Endothelial cell of umbilical vein (primary cell): ENCODE measurements around the gene ESRRA. TPM values are rescaled to one million over a fixed set of nuclear protein-coding genes. Genes with fewer than 3 reads are reported as not detected.
A peak's percentile ranks its signal among the peaks of the same experiment; 100 is the strongest.

Source experiments
- BruUV-seq: library from RNA; stranded (reverse); fragments of 400-500 nt; replicated peaks from 2 replicates; lab custom pipeline; 2021; lab: Mats Ljungman, UMichigan
- CTCF ChIA-PET: fragments of 300-600, 350-600 bp; sonication (Branson Sonifier 250); formaldehyde crosslinking; loops from one replicate; lab custom pipeline; 2021; ENCODE audit warnings: antibody characterized with exemption, inconsistent platforms; lab: Charles Lee
- POLR2A ChIA-PET: fragments of 300-600, 350-600 bp; sonication (Branson Sonifier 250); formaldehyde crosslinking; loops from one replicate; lab custom pipeline; 2021; ENCODE audit warnings: antibody characterized with exemption, inconsistent platforms; lab: Charles Lee
- DNase-seq: peaks from one replicate; pipeline ENCODE4 v3.0.0-alpha.2; 2011; ENCODE audit warnings: low read depth, low spot score
- FAIRE-seq: peaks from 2 replicates; lab custom pipeline; 2011; peaks lifted over from hg19 to GRCh38; lab: Jason Lieb, UNC
- H2AFZ ChIP-seq: 2 replicates; pipeline ENCODE4 v1.6.0; 2012; ENCODE audit warnings: low read depth, low read length, control low read depth, inconsistent platforms
- H3K27ac ChIP-seq: 2 replicates; pipeline ENCODE4 v1.5.1; 2011; ENCODE audit warnings: low read depth, mild to moderate bottlenecking, control low read depth, low read length, moderate library complexity; ENCODE audit not compliant: insufficient read depth
- H3K27me3 ChIP-seq, 2 experiments: 2 replicates each; pipeline versions ENCODE4 v1.6.0 to v1.6.1; 2011; ENCODE audit warnings: low read length in 2 of 2, mixed read lengths in 1 of 2; ENCODE audit not compliant: control insufficient read depth in 2 of 2, insufficient read depth in 2 of 2
- H3K36me3 ChIP-seq, 2 experiments: 2 replicates in 1 of 2; 3 replicates in 1 of 2; pipeline ENCODE4 v1.5.1; 2011; ENCODE audit warnings: low read length in 2 of 2, mild to moderate bottlenecking in 1 of 2, moderate library complexity in 1 of 2; ENCODE audit not compliant: control insufficient read depth in 2 of 2, insufficient read depth in 2 of 2; ENCODE audit errors: extremely low read depth in 1 of 2
- H3K4me1 ChIP-seq: 3 replicates; pipeline ENCODE4 v1.5.1; 2011; ENCODE audit warnings: mild to moderate bottlenecking, low read length; ENCODE audit not compliant: control insufficient read depth, insufficient read depth; ENCODE audit errors: extremely low read depth
- H3K4me2 ChIP-seq: 2 replicates; pipeline ENCODE4 v1.6.1; 2011; ENCODE audit warnings: low read length, control low read depth, mixed read lengths; ENCODE audit not compliant: insufficient read depth
- H3K4me3 ChIP-seq, 3 experiments: fragments of 200-600 bp in 1 of 3; sonication (generic), shearing (Covaris generic) in 1 of 3; replicated peaks in 1 of 3; 2 replicates each; pipeline ENCODE4 v1.5.1; 2011 to 2016; ENCODE audit warnings: control low read depth in 3 of 3, low read length in 3 of 3, mild to moderate bottlenecking in 2 of 3, inconsistent platforms in 1 of 3, low read depth in 1 of 3, moderate library complexity in 1 of 3; ENCODE audit not compliant: insufficient read depth in 1 of 3
- H3K79me2 ChIP-seq: 2 replicates; pipeline ENCODE4 v1.6.0; 2012; ENCODE audit warnings: low read length, inconsistent platforms; ENCODE audit not compliant: control insufficient read depth, insufficient read depth
- H3K9ac ChIP-seq: replicated peaks from 2 replicates; pipeline ENCODE3; 2011; ENCODE audit warnings: low read length, control low read depth; ENCODE audit not compliant: insufficient read depth; ENCODE audit errors: extremely low read depth
- H3K9me1 ChIP-seq: replicated peaks from 3 replicates; pipeline ENCODE4 v1.6.0; 2011; ENCODE audit warnings: mild to moderate bottlenecking, low read length; ENCODE audit not compliant: control insufficient read depth, insufficient read depth; ENCODE audit errors: extremely low read depth
- H3K9me3 ChIP-seq: replicated peaks from 2 replicates; pipeline ENCODE4 v1.5.1; 2012; ENCODE audit warnings: low read length, inconsistent platforms; ENCODE audit not compliant: control insufficient read depth, insufficient read depth
- H4K20me1 ChIP-seq: replicated peaks from 2 replicates; pipeline ENCODE3; 2011; ENCODE audit warnings: mild to moderate bottlenecking, low read length; ENCODE audit not compliant: control insufficient read depth, insufficient read depth; ENCODE audit errors: extremely low read depth
- GATA2 ChIP-seq: IDR thresholded peaks from 2 replicates; pipeline ENCODE4 v1.7.0; 2011; ENCODE audit warnings: low read depth, mild to moderate bottlenecking, moderate library complexity, mixed read lengths, low read length; ENCODE audit not compliant: insufficient read length, insufficient read depth
- POLR2AphosphoS5 ChIP-seq: IDR thresholded peaks from 2 replicates; pipeline ENCODE4 v1.6.1; 2012; ENCODE audit warnings: low read depth, mild to moderate bottlenecking, control low read depth, low read length, moderate library complexity; ENCODE audit not compliant: insufficient read depth
- dilution Hi-C: fragments of 300-500 bp; cut with MboI; formaldehyde crosslinking; loops from one replicate; pipeline ENCODE4 v1.15.0; 2019; ENCODE audit warnings: low sequenced_read_pairs; ENCODE audit not compliant: extremely low pct_ligation_motif_present
- intact Hi-C: fragments of 100-400 bp; cut with micrococcal nuclease; formaldehyde crosslinking; loops from one replicate; pipeline ENCODE4 v1.10.0; 2022
- polyA plus RNA-seq, 4 experiments: library from polyadenylated mRNA; depleted of rRNA in 3 of 4; stranded (reverse) in 3 of 4; unstranded in 1 of 4; fragments of >200 nt; gene quantifications; 2 replicates each; pipeline versions ENCODE4 v1.2.1 to v1.2.3, GENCODE V29; 2011 to 2012; ENCODE audit warnings: missing spikeins in 1 of 4
- total RNA-seq: library from RNA; stranded (reverse); gene quantifications from 2 replicates; pipeline ENCODE4 v1.2.3, GENCODE V29; 2021
- TF ChIP-seq, protein P1 (sequence below), 2 donors: IDR thresholded peaks; 1 replicate in 1 of 2; 2 replicates in 1 of 2; pipeline ENCODE4 v1.5.1; 2011; ENCODE audit warnings: low read length in 2 of 2, mild to moderate bottlenecking in 2 of 2, moderate library complexity in 2 of 2, control low read depth in 1 of 2, inconsistent platforms in 1 of 2, low read depth in 1 of 2; ENCODE audit not compliant: insufficient read depth in 1 of 2; ENCODE audit errors: extremely low read depth in 1 of 2

Gene ESRRA
- total and polyA plus RNA-seq, 2 donors (not counting 3 experiments of a cell fraction or from before 2014, with no cell fraction given) = 17.2 to 37.4 TPM

DNA sequence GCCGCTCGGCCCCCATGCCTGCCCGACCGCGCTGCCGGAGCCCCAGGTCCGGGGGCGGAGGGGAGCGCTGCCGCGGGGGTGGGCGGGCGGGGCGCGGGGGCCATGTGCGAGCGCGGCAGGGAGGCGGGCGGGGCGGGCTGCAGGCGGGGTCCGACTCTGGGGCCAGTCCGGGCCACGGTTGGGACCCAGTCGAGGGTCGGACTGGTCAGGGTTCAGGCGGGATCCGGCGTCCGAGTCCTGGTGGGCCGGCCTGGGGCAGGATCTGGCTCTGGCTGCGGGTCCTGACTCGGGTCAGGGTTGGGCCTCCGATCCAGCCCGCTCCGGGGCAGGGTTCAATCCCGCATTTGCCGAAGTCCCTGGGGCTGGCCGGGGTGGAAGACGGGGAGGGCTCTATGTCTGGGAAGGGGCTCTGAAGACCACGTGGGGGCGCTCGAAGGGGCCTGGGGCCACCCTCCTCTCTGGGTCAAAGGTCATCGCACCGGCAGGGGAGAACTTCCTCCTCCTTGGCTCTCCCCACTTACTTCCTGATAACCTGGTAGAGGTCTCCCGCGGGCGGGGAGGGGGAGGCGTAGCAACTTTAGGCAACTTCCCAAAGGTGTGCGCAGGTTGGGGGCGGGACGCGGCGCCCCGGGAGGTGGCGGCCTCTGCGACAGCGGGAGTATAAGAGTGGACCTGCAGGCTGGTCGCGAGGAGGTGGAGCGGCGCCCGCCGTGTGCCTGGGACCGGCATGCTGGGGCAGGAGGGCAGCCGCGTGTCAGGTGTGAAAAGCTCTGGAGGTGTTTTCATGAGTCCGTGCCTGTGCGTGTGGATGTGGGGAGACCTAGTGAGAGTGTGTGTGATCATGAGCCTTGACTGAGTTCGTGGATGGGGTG, 603 bp downstream of the ESRRA start:
- POLR2A ChIA-PET = no interaction called here
- intact Hi-C loops = loop anchor here (1.0 to 2.0 kb wide), 6 partner anchors 11 to 121 kb away; partner anchors contain the start of genes BAD, FKBP2, GPR137 and TRMT112
- no peaks in the 10 kb centered on the region for H3K36me3 ChIP-seq

More for the DNA sequence above, 603 bp downstream of the ESRRA start:
- BruUV-seq = no TSS peak
- TF ChIP-seq, protein P1, sequence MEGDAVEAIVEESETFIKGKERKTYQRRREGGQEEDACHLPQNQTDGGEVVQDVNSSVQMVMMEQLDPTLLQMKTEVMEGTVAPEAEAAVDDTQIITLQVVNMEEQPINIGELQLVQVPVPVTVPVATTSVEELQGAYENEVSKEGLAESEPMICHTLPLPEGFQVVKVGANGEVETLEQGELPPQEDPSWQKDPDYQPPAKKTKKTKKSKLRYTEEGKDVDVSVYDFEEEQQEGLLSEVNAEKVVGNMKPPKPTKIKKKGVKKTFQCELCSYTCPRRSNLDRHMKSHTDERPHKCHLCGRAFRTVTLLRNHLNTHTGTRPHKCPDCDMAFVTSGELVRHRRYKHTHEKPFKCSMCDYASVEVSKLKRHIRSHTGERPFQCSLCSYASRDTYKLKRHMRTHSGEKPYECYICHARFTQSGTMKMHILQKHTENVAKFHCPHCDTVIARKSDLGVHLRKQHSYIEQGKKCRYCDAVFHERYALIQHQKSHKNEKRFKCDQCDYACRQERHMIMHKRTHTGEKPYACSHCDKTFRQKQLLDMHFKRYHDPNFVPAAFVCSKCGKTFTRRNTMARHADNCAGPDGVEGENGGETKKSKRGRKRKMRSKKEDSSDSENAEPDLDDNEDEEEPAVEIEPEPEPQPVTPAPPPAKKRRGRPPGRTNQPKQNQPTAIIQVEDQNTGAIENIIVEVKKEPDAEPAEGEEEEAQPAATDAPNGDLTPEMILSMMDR (IDR thresholded peaks at IDR 0.05; ENCODE audit: extremely low read depth in 1 of 2, insufficient read depth in 1 of 2, low read depth in 1 of 2, low read length in 2 of 2) = peak; percentile 21 to 45
- TF ChIP-seq GATA2 = no peak
- TF ChIP-seq POLR2AphosphoS5 = peak; percentile 27
- peak overlapping the region; percentile 57 for H2AFZ ChIP-seq
- H3K4me2 ChIP-seq = peak overlapping the region; percentile 60
- dilution Hi-C loops = no loop called here
- no peaks in the 10 kb centered on the region for H4K20me1 ChIP-seq
- FAIRE-seq (peak; percentile 75), DNase-seq (peak; percentile 52)
- peak overlapping the region; percentile 59 to 68 (median 66) for H3K4me3 ChIP-seq
- H3K9me3 ChIP-seq = no peaks in the 10 kb centered on the region
- peaks cover 7% of the 10 kb centered on the region for H3K4me1 ChIP-seq
- H3K9ac ChIP-seq = peak overlapping the region; percentile 55
- H3K27me3 ChIP-seq = no peaks in the 10 kb centered on the region
- H3K27ac ChIP-seq = peak overlapping the region; percentile 42
- peaks cover 10% of the 10 kb centered on the region for H3K79me2 ChIP-seq
- no peaks in the 10 kb centered on the region for H3K9me1 ChIP-seq
- CTCF ChIA-PET = interaction anchor here (0.7 to 6.7 kb wide), 10 partner anchors 12 to 305 kb away, joined by 4 to 413 read pairs (median 24); partner anchors contain the start of genes FERMT3, KCNK4, PPP1R14B and PRDX5
